Hematopoietic multipotent progenitor cell treated with erythropoietin and hydrocortisone succinate and interleukin-3 and kit ligand, for 15 days (in vitro differentiated cells): ENCODE measurements around the gene SLC2A4RG.
"Not testable (repeated sequence)": the region's sequence is repeated elsewhere in the genome, so short reads cannot be mapped to it uniquely, and the experiment has no call there.

Experiments
- DNase-seq: peaks from one replicate; pipeline ENCODE4 v3.0.0-alpha.2; 2015; ENCODE audit warnings: low spot score

The SLC2A4RG gene

GRCh38 chr20:63714858-63715257 lies 24.7 kb upstream of the SLC2A4RG start:
- no peak for DNase-seq

- DNase-seq, result no peak
Measured at GRCh38 chr20:63718996-63719395, 20.6 kb upstream of the SLC2A4RG start.

GRCh38 chr20:63722967-63723622 lies 16.5 kb upstream of the SLC2A4RG start:
- DNase-seq, result not testable (repeated sequence)

GRCh38 chr20:63730189-63730733 lies 9.3 kb upstream of the SLC2A4RG start:
- not testable (repeated sequence) for DNase-seq

- no peak for DNase-seq
Measured at GRCh38 chr20:63731410-63731809, 8.2 kb upstream of the SLC2A4RG start.

GRCh38 chr20:63732118-63733095 lies 7.2 kb upstream of the SLC2A4RG start:
- DNase-seq, result no peak

GRCh38 chr20:63733117-63733516 lies 6.5 kb upstream of the SLC2A4RG start:
- no peak for DNase-seq

- DNase-seq, result no peak
Measured at GRCh38 chr20:63733579-63734081, 5.9 kb upstream of the SLC2A4RG start.

- no peak for DNase-seq
Measured at GRCh38 chr20:63734111-63734945, 5.2 kb upstream of the SLC2A4RG start.

GRCh38 chr20:63734946-63735858 lies 4.4 kb upstream of the SLC2A4RG start:
- DNase-seq, result no peak

GRCh38 chr20:63735859-63736718 lies 3.5 kb upstream of the SLC2A4RG start, which contains the start of gene LIME1:
TSS of gene LIME1 (plus strand) at chr20:63736664. CDS start at chr20:63737550, 886 bp downstream.
- peak; percentile 48 for DNase-seq

GRCh38 chr20:63736893-63737694 lies 2.5 kb upstream of the SLC2A4RG start:
- peak; percentile 11 for DNase-seq

GRCh38 chr20:63737695-63737944 lies 2.0 kb upstream of the SLC2A4RG start:
- DNase-seq, result no peak

- no peak for DNase-seq
Measured at GRCh38 chr20:63737945-63738686, 1.5 kb upstream of the SLC2A4RG start.

GRCh38 chr20:63738687-63739129 lies 868 bp upstream of the SLC2A4RG start:
- DNase-seq, result no peak

- DNase-seq, result peak; percentile 36
Measured at GRCh38 chr20:63740070-63740626, 572 bp downstream of the SLC2A4RG start.

- DNase-seq, result peak; percentile 60
Measured at GRCh38 chr20:63740627-63741353, 1.2 kb downstream of the SLC2A4RG start.
